NB4 (cell line): ENCODE data around the gene TRMT6.
A peak's percentile ranks its signal among the peaks of the same experiment; 100 is the strongest.

Experiments
- DNase-seq: peaks from one replicate; pipeline ENCODE4 v3.0.0; 2010; ENCODE audit warnings: low read depth
- H3K4me3 ChIP-seq: one replicate; pipeline ENCODE4 v1.5.1; 2011; ENCODE audit warnings: mild to moderate bottlenecking, low read depth, low read length, moderate library complexity
- MAX ChIP-seq: IDR thresholded peaks from 2 replicates; pipeline ENCODE4 v1.6.1; 2011; ENCODE audit warnings: low read depth, low read length
- MYC ChIP-seq: IDR thresholded peaks from 2 replicates; pipeline ENCODE4 v1.6.1; 2011; ENCODE audit warnings: low read depth, low read length
- POLR2A ChIP-seq: IDR thresholded peaks from 2 replicates; pipeline ENCODE4 v1.6.1; 2011; ENCODE audit warnings: mild to moderate bottlenecking; ENCODE audit not compliant: insufficient read length; ENCODE audit errors: extremely low read depth
- TF ChIP-seq, protein P1 (sequence below): IDR thresholded peaks from one replicate; pipeline ENCODE4 v1.5.1; 2012; ENCODE audit warnings: low read depth, low read length

Gene TRMT6

GRCh38 chr20:5893052-5893451 is 57.3 kb downstream of the TRMT6 start:
- TF ChIP-seq MYC, result no peak
- TF ChIP-seq MAX, result no peak
- no peak for TF ChIP-seq POLR2A
- TF ChIP-seq, protein P1, sequence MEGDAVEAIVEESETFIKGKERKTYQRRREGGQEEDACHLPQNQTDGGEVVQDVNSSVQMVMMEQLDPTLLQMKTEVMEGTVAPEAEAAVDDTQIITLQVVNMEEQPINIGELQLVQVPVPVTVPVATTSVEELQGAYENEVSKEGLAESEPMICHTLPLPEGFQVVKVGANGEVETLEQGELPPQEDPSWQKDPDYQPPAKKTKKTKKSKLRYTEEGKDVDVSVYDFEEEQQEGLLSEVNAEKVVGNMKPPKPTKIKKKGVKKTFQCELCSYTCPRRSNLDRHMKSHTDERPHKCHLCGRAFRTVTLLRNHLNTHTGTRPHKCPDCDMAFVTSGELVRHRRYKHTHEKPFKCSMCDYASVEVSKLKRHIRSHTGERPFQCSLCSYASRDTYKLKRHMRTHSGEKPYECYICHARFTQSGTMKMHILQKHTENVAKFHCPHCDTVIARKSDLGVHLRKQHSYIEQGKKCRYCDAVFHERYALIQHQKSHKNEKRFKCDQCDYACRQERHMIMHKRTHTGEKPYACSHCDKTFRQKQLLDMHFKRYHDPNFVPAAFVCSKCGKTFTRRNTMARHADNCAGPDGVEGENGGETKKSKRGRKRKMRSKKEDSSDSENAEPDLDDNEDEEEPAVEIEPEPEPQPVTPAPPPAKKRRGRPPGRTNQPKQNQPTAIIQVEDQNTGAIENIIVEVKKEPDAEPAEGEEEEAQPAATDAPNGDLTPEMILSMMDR, result no peak
- no peak for DNase-seq
- H3K4me3 ChIP-seq, result no peak overlapping the region

GRCh38 chr20:5890773-5891441 is 59.4 kb downstream of the TRMT6 start:
- no peak for DNase-seq
- H3K4me3 ChIP-seq, result no peak overlapping the region
- TF ChIP-seq MAX (no peak), POLR2A (no peak), MYC (no peak)
- TF ChIP-seq, protein P1, result no peak

DNA sequence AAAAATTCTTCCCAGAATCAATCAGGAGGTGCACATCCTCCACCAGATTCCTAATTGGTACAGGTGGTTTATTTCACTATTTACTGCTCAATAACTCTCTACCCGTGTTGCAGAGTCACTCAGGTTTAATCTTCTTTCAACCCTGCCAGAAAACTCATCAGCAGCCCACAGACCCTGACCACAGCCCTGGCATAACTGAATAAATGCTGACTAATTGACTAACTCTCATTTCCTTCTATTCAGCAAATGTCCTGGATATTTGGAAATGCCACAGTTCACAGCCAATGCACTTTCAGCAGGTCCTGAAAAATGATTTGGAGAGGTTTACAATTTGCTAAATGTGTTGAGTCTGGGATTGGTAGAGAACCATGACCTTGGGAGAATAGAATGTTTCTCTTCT is 62.3 kb downstream of the TRMT6 start:
- no peak overlapping the region for H3K4me3 ChIP-seq
- no peak for TF ChIP-seq POLR2A
- TF ChIP-seq MAX, result no peak
- no peak for TF ChIP-seq MYC
- TF ChIP-seq, protein P1, result no peak
- DNase-seq, result peak; percentile 47

- no peak overlapping the region for H3K4me3 ChIP-seq
- no peak for TF ChIP-seq MAX
- no peak for DNase-seq
Observed at GRCh38 chr20:5887386-5887785, 62.9 kb downstream of the TRMT6 start.
